GM12891 (cell line): ENCODE data around the gene GJC1. TPM values are rescaled to one million over a fixed set of nuclear protein-coding genes. Genes with fewer than 3 reads are reported as not detected.

Source experiments
- DNase-seq: peaks from one replicate; pipeline ENCODE4 v3.0.0; 2011; ENCODE audit warnings: low spot score; ENCODE audit not compliant: insufficient read length
- FAIRE-seq: peaks from 2 replicates; lab custom pipeline; 2011; peaks lifted over from hg19 to GRCh38; lab: Jason Lieb, UNC
- PAX5 ChIP-seq: IDR thresholded peaks from 2 replicates; pipeline ENCODE4 v1.6.1; 2011; ENCODE audit warnings: low read length, moderate library complexity, mild to moderate bottlenecking; ENCODE audit not compliant: insufficient read depth, severe bottlenecking
- POLR2A ChIP-seq: IDR thresholded peaks from 2 replicates; pipeline ENCODE4 v1.6.1; 2011; ENCODE audit warnings: low read depth, low read length, control low read depth
- POLR2AphosphoS5 ChIP-seq: IDR thresholded peaks from 2 replicates; pipeline ENCODE4 v1.6.1; 2011; ENCODE audit warnings: low read depth, low read length, control low read depth
- POU2F2 ChIP-seq: IDR thresholded peaks from 2 replicates; pipeline ENCODE4 v1.6.1; 2011; ENCODE audit warnings: low read depth, mild to moderate bottlenecking, control low read depth, low read length, moderate library complexity
- SPI1 ChIP-seq: IDR thresholded peaks from 2 replicates; pipeline ENCODE4 v1.6.1; 2011; ENCODE audit warnings: low read depth, low read length, control low read depth
- TAF1 ChIP-seq: IDR thresholded peaks from 2 replicates; pipeline ENCODE4 v1.6.1; 2011; ENCODE audit warnings: low read depth, low read length, control low read depth
- polyA plus RNA-seq: library from polyadenylated mRNA; unstranded; fragments of >200 nt; gene quantifications from one replicate; pipeline ENCODE4 v1.2.1, GENCODE V29; 2012; ENCODE audit warnings: low read depth, missing spikeins, inconsistent platforms; ENCODE audit not compliant: missing spikeins

The GJC1 gene
- 1.9 TPM for polyA plus RNA-seq

- no peak for TF ChIP-seq POU2F2
- no peak for TF ChIP-seq PAX5
- no peak for TF ChIP-seq TAF1
- TF ChIP-seq POLR2AphosphoS5: no peak
- TF ChIP-seq POLR2A: no peak
- TF ChIP-seq SPI1: no peak
- FAIRE-seq: no peak
- DNase-seq: peak; percentile 50
Observed at GRCh38 chr17:44829523-44830358, at the start of gene GJC1. Gene GJC1 (minus strand): TSS chr17:44830287. CDS start chr17:44805817, 24,470 bp downstream.

- DNase-seq: no peak
- no peak for TF ChIP-seq SPI1
- TF ChIP-seq POLR2AphosphoS5: no peak
- TF ChIP-seq PAX5: no peak
- TF ChIP-seq POLR2A: no peak
- no peak for TF ChIP-seq POU2F2
- TF ChIP-seq TAF1: no peak
- FAIRE-seq: no peak
Observed at GRCh38 chr17:44879376-44879775, 49.3 kb upstream of the GJC1 start.

- FAIRE-seq (no peak), DNase-seq (no peak)
- TF ChIP-seq POLR2AphosphoS5 (no peak), POLR2A (no peak)
Observed at GRCh38 chr17:44878627-44879221, 48.6 kb upstream of the GJC1 start.

GRCh38 chr17:44877121-44877520, 47.0 kb upstream of the GJC1 start:
- DNase-seq: no peak
- no peak for FAIRE-seq
- TF ChIP-seq SPI1: no peak

GRCh38 chr17:44875761-44876160, 45.7 kb upstream of the GJC1 start:
- DNase-seq (no peak), FAIRE-seq (no peak)

GRCh38 chr17:44872131-44872768, 42.2 kb upstream of the GJC1 start:
- FAIRE-seq: no peak
- no peak for TF ChIP-seq SPI1
- no peak for TF ChIP-seq PAX5
- TF ChIP-seq POU2F2: no peak
- TF ChIP-seq POLR2A: no peak
- no peak for TF ChIP-seq POLR2AphosphoS5
- no peak for TF ChIP-seq TAF1
- no peak for DNase-seq

More at GRCh38 chr17:44875761-44876160, 45.7 kb upstream of the GJC1 start:
- no peak for TF ChIP-seq POLR2AphosphoS5
- TF ChIP-seq POLR2A: no peak
- no peak for TF ChIP-seq POU2F2
- TF ChIP-seq TAF1: no peak
- no peak for TF ChIP-seq PAX5
- no peak for TF ChIP-seq SPI1

- no peak for DNase-seq
- TF ChIP-seq POLR2A (no peak), SPI1 (no peak), TAF1 (no peak), POLR2AphosphoS5 (no peak), PAX5 (no peak), POU2F2 (no peak)
- no peak for FAIRE-seq
Observed at GRCh38 chr17:44871556-44871955, 41.5 kb upstream of the GJC1 start.

- no peak for DNase-seq
- no peak for FAIRE-seq
- TF ChIP-seq SPI1 (no peak), PAX5 (no peak), POLR2AphosphoS5 (no peak), POLR2A (no peak), POU2F2 (no peak), TAF1 (no peak)
Observed at GRCh38 chr17:44867841-44868240, 37.8 kb upstream of the GJC1 start.

- FAIRE-seq (no peak), DNase-seq (no peak)
- TF ChIP-seq POLR2A: no peak
- TF ChIP-seq TAF1: no peak
- TF ChIP-seq POLR2AphosphoS5: 0 out of 2 replicates have a peak, but pooled peaks have one; percentile 28
Observed at GRCh38 chr17:44865931-44866330, 35.8 kb upstream of the GJC1 start.

- peak; percentile 5 for FAIRE-seq
- DNase-seq: peak; percentile 49
Observed at GRCh38 chr17:44865231-44865660, 35.2 kb upstream of the GJC1 start.

More at GRCh38 chr17:44865231-44865660, 35.2 kb upstream of the GJC1 start:
- TF ChIP-seq SPI1: no peak
- no peak for TF ChIP-seq PAX5
- TF ChIP-seq POLR2A: no peak
- no peak for TF ChIP-seq POU2F2
- TF ChIP-seq POLR2AphosphoS5: no peak
- no peak for TF ChIP-seq TAF1
